A673 (cell line): ENCODE measurements around the gene RUNX2.

ENCODE experiments used
- CTCF ChIP-seq: fragments of 300-800, 200-600 bp; sonication (generic); conservative IDR thresholded peaks from 2 replicates; pipeline ENCODE4 v1.5.1; 2017; ENCODE audit warnings: low read depth, mild to moderate bottlenecking, antibody characterized with exemption, low read length, moderate library complexity, mixed read lengths
- EZH2 ChIP-seq: fragments of 200-600 bp; sonication (generic); IDR thresholded peaks from 2 replicates; pipeline ENCODE4 v1.6.1; 2017; ENCODE audit warnings: borderline replicate concordance, low read depth, mild to moderate bottlenecking, mixed read lengths, antibody characterized with exemption, low read length; ENCODE audit not compliant: poor library complexity, severe bottlenecking

DNA sequence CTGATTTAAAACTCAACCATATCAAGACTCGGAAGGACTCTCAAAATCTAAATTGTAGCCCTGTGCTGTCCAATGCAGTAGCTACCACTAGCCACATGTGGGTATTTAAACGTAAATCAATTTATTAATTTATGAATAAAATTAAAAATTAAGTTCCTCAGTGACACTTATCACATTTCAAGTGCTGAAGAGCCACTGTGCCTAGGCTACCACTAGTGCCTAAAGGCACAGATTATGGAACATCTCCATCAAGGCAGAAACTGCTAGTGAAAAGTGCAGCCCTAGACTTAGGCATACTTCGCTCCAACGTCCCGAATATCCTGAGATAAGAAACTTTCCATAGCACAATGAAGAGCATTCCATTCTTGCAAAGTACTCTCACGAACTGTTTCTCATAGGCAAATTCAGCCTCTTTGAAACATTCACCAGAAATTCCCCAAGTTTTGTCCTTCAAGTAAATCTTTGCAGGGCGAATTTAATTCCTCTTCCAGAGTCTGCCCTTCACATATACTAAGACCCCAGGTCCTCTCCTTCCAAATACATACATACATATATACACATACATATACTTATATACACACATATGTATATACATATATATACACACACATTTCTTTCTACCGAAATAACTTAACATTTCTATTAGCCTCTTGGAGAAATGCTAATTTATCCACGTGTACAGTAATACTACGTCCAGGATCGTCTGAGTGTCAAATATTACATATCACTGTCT is 48.3 kb downstream of the RUNX2 start:
- TF ChIP-seq CTCF (no peak), EZH2 (no peak)
